ENCODE measurements around the gene STMN1. TPM values are rescaled to one million over a fixed set of nuclear protein-coding genes. Genes with fewer than 3 reads are reported as not detected.

STMN1 gene
- total and polyA plus RNA-seq, 9 of the 15 experiments (the other 6 are each of a cell fraction or from before 2014, with no cell fraction given): 269 to 2,153 (median 595) TPM

DNA sequence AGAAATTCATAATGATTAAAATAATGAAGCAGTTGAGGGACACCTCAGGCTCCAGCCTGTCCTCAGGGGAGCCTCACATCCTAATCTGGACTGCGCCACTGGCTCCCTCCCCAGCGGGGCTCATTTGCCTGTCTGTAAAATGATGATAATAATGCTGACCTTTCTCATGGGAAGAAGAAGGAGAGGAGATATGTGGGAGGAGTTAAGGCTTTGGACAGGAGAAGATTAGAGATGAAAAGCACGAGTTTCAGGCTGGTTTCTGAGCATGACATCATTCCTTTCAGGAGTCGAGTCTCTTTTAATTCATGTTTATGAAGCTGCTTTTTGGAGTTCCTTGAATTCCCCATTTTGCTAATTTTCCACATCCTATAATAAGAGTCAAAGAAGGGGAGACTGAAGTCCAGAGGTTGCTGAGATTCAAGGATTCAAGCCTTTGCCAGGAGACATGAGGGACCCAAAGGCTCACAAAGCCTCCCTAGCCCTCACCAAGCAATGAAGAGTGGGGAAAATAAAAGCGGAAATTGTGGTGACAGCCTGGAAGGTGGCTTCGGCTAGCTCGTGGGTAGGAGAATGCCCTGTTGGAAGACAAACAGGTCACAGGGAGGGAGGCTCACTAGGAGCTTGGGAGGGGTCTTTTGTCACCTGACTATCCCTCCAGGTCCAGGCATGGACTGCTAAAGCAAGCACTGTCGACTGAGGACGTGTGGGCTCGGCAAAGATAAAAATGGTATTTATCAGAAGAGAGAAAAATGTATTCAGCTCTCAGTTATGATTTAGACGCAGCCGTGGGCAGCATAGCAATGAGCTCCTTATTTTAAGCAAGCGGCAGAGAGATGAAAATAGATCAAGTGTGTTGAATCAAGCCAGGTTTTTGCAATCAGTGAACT is 27.5 kb upstream of the STMN1 start (continued):
- TF ChIP-seq, protein P1, sequence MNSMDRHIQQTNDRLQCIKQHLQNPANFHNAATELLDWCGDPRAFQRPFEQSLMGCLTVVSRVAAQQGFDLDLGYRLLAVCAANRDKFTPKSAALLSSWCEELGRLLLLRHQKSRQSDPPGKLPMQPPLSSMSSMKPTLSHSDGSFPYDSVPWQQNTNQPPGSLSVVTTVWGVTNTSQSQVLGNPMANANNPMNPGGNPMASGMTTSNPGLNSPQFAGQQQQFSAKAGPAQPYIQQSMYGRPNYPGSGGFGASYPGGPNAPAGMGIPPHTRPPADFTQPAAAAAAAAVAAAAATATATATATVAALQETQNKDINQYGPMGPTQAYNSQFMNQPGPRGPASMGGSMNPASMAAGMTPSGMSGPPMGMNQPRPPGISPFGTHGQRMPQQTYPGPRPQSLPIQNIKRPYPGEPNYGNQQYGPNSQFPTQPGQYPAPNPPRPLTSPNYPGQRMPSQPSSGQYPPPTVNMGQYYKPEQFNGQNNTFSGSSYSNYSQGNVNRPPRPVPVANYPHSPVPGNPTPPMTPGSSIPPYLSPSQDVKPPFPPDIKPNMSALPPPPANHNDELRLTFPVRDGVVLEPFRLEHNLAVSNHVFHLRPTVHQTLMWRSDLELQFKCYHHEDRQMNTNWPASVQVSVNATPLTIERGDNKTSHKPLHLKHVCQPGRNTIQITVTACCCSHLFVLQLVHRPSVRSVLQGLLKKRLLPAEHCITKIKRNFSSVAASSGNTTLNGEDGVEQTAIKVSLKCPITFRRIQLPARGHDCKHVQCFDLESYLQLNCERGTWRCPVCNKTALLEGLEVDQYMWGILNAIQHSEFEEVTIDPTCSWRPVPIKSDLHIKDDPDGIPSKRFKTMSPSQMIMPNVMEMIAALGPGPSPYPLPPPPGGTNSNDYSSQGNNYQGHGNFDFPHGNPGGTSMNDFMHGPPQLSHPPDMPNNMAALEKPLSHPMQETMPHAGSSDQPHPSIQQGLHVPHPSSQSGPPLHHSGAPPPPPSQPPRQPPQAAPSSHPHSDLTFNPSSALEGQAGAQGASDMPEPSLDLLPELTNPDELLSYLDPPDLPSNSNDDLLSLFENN (IDR thresholded peaks at IDR 0.05; ENCODE audit: low read depth in 2 of 2, low read length in 2 of 2): peak in 1 of 2 experiments; percentile 88; a peak in 2 of 4 replicates
- TF ChIP-seq ATF1 (CRISPR knock-in tag; IDR thresholded peaks at IDR 0.05) (no peak), ATF1 (tag; IDR thresholded peaks at IDR 0.05) (peak; percentile 66), CEBPG (CRISPR knock-in tag; IDR thresholded peaks at IDR 0.05) (peak; percentile 83; the same call in 1 of the 2 replicates), CEBPG (tag; conservative IDR thresholded peaks at IDR 0.05 in 1 of 2, IDR thresholded peaks at IDR 0.05 in 1 of 2) (peak in 1 of 2 experiments; percentile 85; a peak in 2 of 4 replicates), BACH1 (tag; IDR thresholded peaks at IDR 0.05) (peak; percentile 59; the same call in 1 of the 2 replicates), KDM1A (IDR thresholded peaks at IDR 0.05) (peak; percentile 88 to 91), BCL6 (CRISPR knock-in tag; IDR thresholded peaks at IDR 0.05) (no peak), ESRRA (IDR thresholded peaks at IDR 0.05; ENCODE audit: borderline replicate concordance, low read depth) (peak; percentile 94), BCOR (IDR thresholded peaks at IDR 0.05) (0 out of 2 replicates have a peak, but pooled peaks have one; percentile 9), NCOA1 (IDR thresholded peaks at IDR 0.05; ENCODE audit: low read depth) (peak; percentile 51; the same call in 1 of the 2 replicates), FOXA1 (IDR thresholded peaks at IDR 0.05; ENCODE audit: borderline replicate concordance) (no peak), KAT7 (CRISPR knock-in tag; IDR thresholded peaks at IDR 0.05; ENCODE audit: borderline replicate concordance) (peak; percentile 81; the same call in 1 of the 2 replicates), CBFA2T3 (IDR thresholded peaks at IDR 0.05) (peak; percentile 97), C11orf30 (IDR thresholded peaks at IDR 0.05; ENCODE audit: low read depth) (peak; percentile 95), TGIF2 (CRISPR knock-in tag; IDR thresholded peaks at IDR 0.05) (no peak), FOXK1 (CRISPR knock-in tag; IDR thresholded peaks at IDR 0.05; ENCODE audit: borderline replicate concordance) (no peak), ZNF57 (CRISPR knock-in tag; IDR thresholded peaks at IDR 0.05) (no peak), TAF7 (tag; IDR thresholded peaks at IDR 0.05) (peak; percentile 87), SP1 (CRISPR knock-in tag; IDR thresholded peaks at IDR 0.05) (no peak; the same call in 1 of the 2 replicates)
- TF ChIP-seq, protein P2, sequence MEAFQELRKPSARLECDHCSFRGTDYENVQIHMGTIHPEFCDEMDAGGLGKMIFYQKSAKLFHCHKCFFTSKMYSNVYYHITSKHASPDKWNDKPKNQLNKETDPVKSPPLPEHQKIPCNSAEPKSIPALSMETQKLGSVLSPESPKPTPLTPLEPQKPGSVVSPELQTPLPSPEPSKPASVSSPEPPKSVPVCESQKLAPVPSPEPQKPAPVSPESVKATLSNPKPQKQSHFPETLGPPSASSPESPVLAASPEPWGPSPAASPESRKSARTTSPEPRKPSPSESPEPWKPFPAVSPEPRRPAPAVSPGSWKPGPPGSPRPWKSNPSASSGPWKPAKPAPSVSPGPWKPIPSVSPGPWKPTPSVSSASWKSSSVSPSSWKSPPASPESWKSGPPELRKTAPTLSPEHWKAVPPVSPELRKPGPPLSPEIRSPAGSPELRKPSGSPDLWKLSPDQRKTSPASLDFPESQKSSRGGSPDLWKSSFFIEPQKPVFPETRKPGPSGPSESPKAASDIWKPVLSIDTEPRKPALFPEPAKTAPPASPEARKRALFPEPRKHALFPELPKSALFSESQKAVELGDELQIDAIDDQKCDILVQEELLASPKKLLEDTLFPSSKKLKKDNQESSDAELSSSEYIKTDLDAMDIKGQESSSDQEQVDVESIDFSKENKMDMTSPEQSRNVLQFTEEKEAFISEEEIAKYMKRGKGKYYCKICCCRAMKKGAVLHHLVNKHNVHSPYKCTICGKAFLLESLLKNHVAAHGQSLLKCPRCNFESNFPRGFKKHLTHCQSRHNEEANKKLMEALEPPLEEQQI (IDR thresholded peaks at IDR 0.05): no peak; the same call in 1 of the 2 replicates
- TF ChIP-seq, protein P3, sequence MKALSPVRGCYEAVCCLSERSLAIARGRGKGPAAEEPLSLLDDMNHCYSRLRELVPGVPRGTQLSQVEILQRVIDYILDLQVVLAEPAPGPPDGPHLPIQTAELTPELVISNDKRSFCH (CRISPR knock-in tag; IDR thresholded peaks at IDR 0.05): no peak
- TF ChIP-seq, protein P3 (tag; IDR thresholded peaks at IDR 0.05): peak; percentile 96
